SH-SY5Y (cell line): ENCODE data around the gene SIDT1.

ENCODE experiments used
- GATA2 ChIP-seq: IDR thresholded peaks from 2 replicates; pipeline ENCODE4 v1.6.1; 2011; ENCODE audit warnings: mild to moderate bottlenecking, low read depth, low read length
- GATA3 ChIP-seq: IDR thresholded peaks from 2 replicates; pipeline ENCODE4 v1.6.1; 2011; ENCODE audit warnings: low read depth, mild to moderate bottlenecking, low read length, moderate library complexity

GRCh38 chr3:113559009-113559408, 26.7 kb downstream of the SIDT1 start:
- TF ChIP-seq GATA2: no peak
- TF ChIP-seq GATA3: no peak
